SK-N-SH (cell line): ENCODE measurements around the gene KRT78. TPM values are rescaled to one million over a fixed set of nuclear protein-coding genes. Genes with fewer than 3 reads are reported as not detected.

ENCODE experiments used
- CTCF ChIA-PET: fragments of 300-600, 350-600 bp; formaldehyde crosslinking; extraction: SDS; loops from one replicate; lab custom pipeline; 2021; lab: Yijun Ruan, JAX
- POLR2A ChIA-PET: fragments of 350-600 bp; sonication (Branson Sonifier 250); formaldehyde crosslinking; extraction: SDS; loops from one replicate; lab custom pipeline; 2020; ENCODE audit warnings: antibody characterized with exemption, inconsistent platforms; lab: Yijun Ruan, JAX
- DNase-seq: peaks from one replicate; pipeline ENCODE4 v3.0.0; 2012
- H2AFZ ChIP-seq: fragments of 200-600 bp; sonication (generic); 2 replicates; pipeline ENCODE4 v1.8.1; 2016; ENCODE audit warnings: antibody characterized with exemption, mild to moderate bottlenecking, low read depth
- H3F3A ChIP-seq: fragments of 200-600 bp; sonication (generic); replicated peaks from 2 replicates; pipeline ENCODE3; 2016; ENCODE audit warnings: antibody characterized with exemption, mild to moderate bottlenecking; ENCODE audit not compliant: insufficient read depth
- H3K27ac ChIP-seq, 2 experiments: fragments of 200-500 bp in 1 of 2; fragments of 200-600 bp in 1 of 2; sonication (Bioruptor generic) in 1 of 2; sonication (generic), shearing (Covaris generic) in 1 of 2; 2 replicates each; pipeline versions ENCODE4 v1.5.1 to v1.6.1; 2014 to 2016; ENCODE audit warnings: low read depth in 2 of 2, inconsistent platforms in 1 of 2, low read length in 1 of 2, mild to moderate bottlenecking in 1 of 2, mixed read lengths in 1 of 2
- H3K27me3 ChIP-seq: fragments of 200-600 bp; sonication (generic), shearing (Covaris generic); 2 replicates; pipeline ENCODE4 v1.6.1; 2016; ENCODE audit warnings: mixed run types; ENCODE audit not compliant: insufficient read depth
- H3K36me3 ChIP-seq, 2 experiments: fragments of 200-500 bp in 1 of 2; fragments of 200-600 bp in 1 of 2; sonication (Bioruptor generic) in 1 of 2; sonication (generic) in 1 of 2; replicated peaks in 1 of 2; 2 replicates each; pipeline versions ENCODE3 to v1.5.1; 2014 to 2016; ENCODE audit warnings: low read length in 1 of 2, mild to moderate bottlenecking in 1 of 2; ENCODE audit not compliant: insufficient read depth in 2 of 2, control insufficient read depth in 1 of 2
- H3K4me1 ChIP-seq, 2 experiments: fragments of 200-500 bp in 1 of 2; fragments of 200-600 bp in 1 of 2; sonication (Bioruptor generic) in 1 of 2; sonication (generic), shearing (Covaris generic) in 1 of 2; 2 replicates each; pipeline versions ENCODE4 v1.5.1 to v1.6.1; 2014 to 2016; ENCODE audit warnings: low read depth in 1 of 2, low read length in 1 of 2, mixed run types in 1 of 2; ENCODE audit not compliant: insufficient read depth in 2 of 2, control insufficient read depth in 1 of 2
- H3K4me2 ChIP-seq: fragments of 200-600 bp; sonication (generic), shearing (Covaris generic); 2 replicates; pipeline ENCODE4 v1.6.1; 2017; ENCODE audit warnings: mixed run types
- H3K4me3 ChIP-seq, 2 experiments: fragments of 200-500 bp in 1 of 2; fragments of 200-600 bp in 1 of 2; sonication (Bioruptor generic) in 1 of 2; sonication (generic), shearing (Covaris generic) in 1 of 2; 2 replicates each; pipeline versions ENCODE4 v1.5.1 to v1.8.1; 2014 to 2016; ENCODE audit warnings: low read depth in 2 of 2, inconsistent platforms in 1 of 2, low read length in 1 of 2, mild to moderate bottlenecking in 1 of 2, mixed read lengths in 1 of 2, moderate library complexity in 1 of 2
- H3K79me2 ChIP-seq: fragments of 200-600 bp; sonication (generic); 2 replicates; pipeline ENCODE4 v1.8.1; 2017; ENCODE audit warnings: mild to moderate bottlenecking; ENCODE audit not compliant: insufficient read depth
- H3K9ac ChIP-seq: fragments of 200-600 bp; sonication (generic); 2 replicates; pipeline ENCODE4 v1.6.1; 2017; ENCODE audit warnings: mixed run types
- H3K9me2 ChIP-seq: fragments of 200-600 bp; sonication (generic); 2 replicates; pipeline ENCODE4 v1.6.1; 2017; ENCODE audit warnings: mixed run types
- H3K9me3 ChIP-seq: fragments of 200-600 bp; sonication (generic); 2 replicates; pipeline ENCODE4 v1.6.1; 2017; ENCODE audit warnings: mixed run types, mild to moderate bottlenecking, moderate library complexity
- H4K20me1 ChIP-seq: fragments of 200-600 bp; sonication (generic); 2 replicates; pipeline ENCODE4 v1.6.1; 2017; ENCODE audit warnings: mild to moderate bottlenecking, mixed run types; ENCODE audit not compliant: insufficient read depth
- CHD2 ChIP-seq: fragments of 150-350 bp; IDR thresholded peaks from 2 replicates; pipeline ENCODE4 v1.6.1; 2018; ENCODE audit warnings: low read length; ENCODE audit not compliant: partially characterized antibody
- ELF1 ChIP-seq: IDR thresholded peaks from 2 replicates; pipeline ENCODE4 v1.4.0; 2012
- EP300 ChIP-seq, 2 experiments: IDR thresholded peaks; 2 replicates each; pipeline versions ENCODE4 v1.4.0 to v1.6.1; 2012; ENCODE audit warnings: borderline replicate concordance in 1 of 2, low read depth in 1 of 2, low read length in 1 of 2
- EZH2phosphoT487 ChIP-seq: fragments of 200-600 bp; sonication (generic); IDR thresholded peaks from 2 replicates; pipeline ENCODE4 v1.6.1; 2017; ENCODE audit warnings: low read depth, mixed run types, mild to moderate bottlenecking, antibody characterized with exemption, moderate library complexity, borderline replicate concordance
- FOSL2 ChIP-seq: IDR thresholded peaks from 2 replicates; pipeline ENCODE4 v1.4.0; 2012; ENCODE audit warnings: low read depth, mild to moderate bottlenecking, moderate library complexity, borderline replicate concordance
- FOXM1 ChIP-seq: IDR thresholded peaks from 2 replicates; pipeline ENCODE4 v1.4.0; 2012; ENCODE audit warnings: low read depth, mild to moderate bottlenecking
- JUND ChIP-seq: IDR thresholded peaks from 2 replicates; pipeline ENCODE4 v1.4.0; 2012
- MXI1 ChIP-seq: IDR thresholded peaks from 2 replicates; pipeline ENCODE4 v1.6.1; 2012; ENCODE audit warnings: mild to moderate bottlenecking, low read depth, low read length, improper control_type of control experiment
- NRF1 ChIP-seq: IDR thresholded peaks from 2 replicates; pipeline ENCODE4 v1.6.1; 2012; ENCODE audit warnings: low read depth, mild to moderate bottlenecking, low read length
- POLR2AphosphoS5 ChIP-seq: IDR thresholded peaks from 2 replicates; pipeline ENCODE4 v1.6.1; 2012; ENCODE audit warnings: low read depth, low read length
- RAD21 ChIP-seq: IDR thresholded peaks from 2 replicates; pipeline ENCODE4 v1.6.1; 2012; ENCODE audit warnings: mild to moderate bottlenecking, low read length
- RCOR1 ChIP-seq: fragments of 150-350 bp; IDR thresholded peaks from 2 replicates; pipeline ENCODE4 v1.6.1; 2017; ENCODE audit warnings: antibody characterized with exemption, low read length
- RXRA ChIP-seq: IDR thresholded peaks from 2 replicates; pipeline ENCODE4 v1.4.0; 2012; ENCODE audit warnings: low read depth, mild to moderate bottlenecking, borderline replicate concordance
- TAF1 ChIP-seq: IDR thresholded peaks from 2 replicates; pipeline ENCODE4 v1.6.1; 2012; ENCODE audit warnings: low read depth, mild to moderate bottlenecking, low read length, moderate library complexity, borderline replicate concordance
- TCF12 ChIP-seq: IDR thresholded peaks from 2 replicates; pipeline ENCODE4 v1.4.0; 2012
- WGBS: methylation state at CpG from one replicate; pipeline ENCODE4 v1.1.6; 2017; ENCODE audit warnings: low lambda C conversion rate; 5-methylcytosine and 5-hydroxymethylcytosine counted together
- polyA plus RNA-seq, 3 experiments: library from polyadenylated mRNA; depleted of rRNA; stranded (reverse); fragments of >200 nt; gene quantifications; 2 replicates each; pipeline ENCODE4 v1.2.3, GENCODE V29; 2012
- TF ChIP-seq, protein P1 (sequence below): IDR thresholded peaks from 2 replicates; pipeline ENCODE4 v1.4.0; 2012; ENCODE audit warnings: low read depth, borderline replicate concordance
- TF ChIP-seq, protein P2 (sequence below): IDR thresholded peaks from 2 replicates; pipeline ENCODE4 v1.4.0; 2012; ENCODE audit warnings: low read depth, borderline replicate concordance
- TF ChIP-seq, protein P3 (sequence below): IDR thresholded peaks from 2 replicates; pipeline ENCODE4 v1.6.1; 2012; ENCODE audit warnings: mild to moderate bottlenecking, low read depth, low read length, moderate library complexity
- TF ChIP-seq, protein P4 (sequence below): IDR thresholded peaks from 2 replicates; pipeline ENCODE4 v1.4.0; 2012; ENCODE audit warnings: low read depth
- TF ChIP-seq, protein P5 (sequence below): fragments of 150-350 bp; IDR thresholded peaks from 2 replicates; pipeline ENCODE4 v1.6.1; 2017; ENCODE audit warnings: antibody characterized with exemption, low read length, low read depth, borderline replicate concordance

The KRT78 gene
- polyA plus RNA-seq, 1 of the 3 experiments (the other 2 are of a cell fraction), result not detected

DNA sequence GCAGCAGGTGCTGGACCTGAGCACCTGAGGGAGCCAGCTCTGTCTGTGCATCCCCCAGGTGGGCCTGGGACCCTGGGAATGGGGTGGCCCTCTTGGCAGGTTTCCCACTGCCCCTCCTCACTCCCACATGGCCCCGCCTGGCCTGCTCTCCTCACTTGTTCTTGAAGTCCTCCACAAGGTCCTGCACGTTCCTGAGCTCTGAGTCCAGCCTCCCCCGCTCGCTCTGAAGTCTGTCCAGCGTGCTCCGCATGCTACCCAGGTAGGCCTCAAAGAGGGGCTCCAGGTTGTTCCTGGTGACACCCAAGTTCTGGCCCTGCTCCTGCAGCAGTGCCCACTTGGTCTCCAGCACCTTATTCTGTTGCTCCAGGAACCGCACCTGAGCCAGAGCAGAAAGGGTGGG is 17.5 kb downstream of the KRT78 start:
- Histone ChIP-seq H3K4me1 (peaks cover 0 to 5% of the 10 kb centered on the region in 2 experiments; a peak in 1 of 4 replicates), H3K9me3 (no peaks in the 10 kb centered on the region), H3K27ac (no peak overlapping the region), H3K4me3 (no peak overlapping the region), H3K9ac (no peak overlapping the region), H3K27me3 (peaks cover 27% of the 10 kb centered on the region; the same call in 1 of the 2 replicates), H3K4me2 (no peak overlapping the region), H3K79me2 (no peaks in the 10 kb centered on the region), H4K20me1 (no peaks in the 10 kb centered on the region), H2AFZ (no peak overlapping the region), H3K36me3 (no peaks in the 10 kb centered on the region), H3K9me2 (no peaks in the 10 kb centered on the region), H3F3A (no peaks in the 10 kb centered on the region)
- ChIA-PET POLR2A (no interaction called here), CTCF (interaction anchor here (1.2 kb wide), 1 partner anchor 19 kb away, joined by 3 read pairs; no protein-coding TSS in a partner anchor)
- WGBS, result 54% methylated on average over 2 of the region's 7 CpGs
- TF ChIP-seq EP300 (IDR thresholded peaks at IDR 0.05; ENCODE audit: borderline replicate concordance in 1 of 2, low read depth in 1 of 2, low read length in 1 of 2), result no peak
- TF ChIP-seq, protein P1, sequence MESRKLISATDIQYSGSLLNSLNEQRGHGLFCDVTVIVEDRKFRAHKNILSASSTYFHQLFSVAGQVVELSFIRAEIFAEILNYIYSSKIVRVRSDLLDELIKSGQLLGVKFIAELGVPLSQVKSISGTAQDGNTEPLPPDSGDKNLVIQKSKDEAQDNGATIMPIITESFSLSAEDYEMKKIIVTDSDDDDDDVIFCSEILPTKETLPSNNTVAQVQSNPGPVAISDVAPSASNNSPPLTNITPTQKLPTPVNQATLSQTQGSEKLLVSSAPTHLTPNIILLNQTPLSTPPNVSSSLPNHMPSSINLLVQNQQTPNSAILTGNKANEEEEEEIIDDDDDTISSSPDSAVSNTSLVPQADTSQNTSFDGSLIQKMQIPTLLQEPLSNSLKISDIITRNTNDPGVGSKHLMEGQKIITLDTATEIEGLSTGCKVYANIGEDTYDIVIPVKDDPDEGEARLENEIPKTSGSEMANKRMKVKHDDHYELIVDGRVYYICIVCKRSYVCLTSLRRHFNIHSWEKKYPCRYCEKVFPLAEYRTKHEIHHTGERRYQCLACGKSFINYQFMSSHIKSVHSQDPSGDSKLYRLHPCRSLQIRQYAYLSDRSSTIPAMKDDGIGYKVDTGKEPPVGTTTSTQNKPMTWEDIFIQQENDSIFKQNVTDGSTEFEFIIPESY, result no peak
- TF ChIP-seq POLR2AphosphoS5, result no peak
- TF ChIP-seq FOSL2, result no peak
- TF ChIP-seq RXRA, result no peak
- no peak for TF ChIP-seq EZH2phosphoT487
- TF ChIP-seq JUND, result no peak
- TF ChIP-seq, protein P2, sequence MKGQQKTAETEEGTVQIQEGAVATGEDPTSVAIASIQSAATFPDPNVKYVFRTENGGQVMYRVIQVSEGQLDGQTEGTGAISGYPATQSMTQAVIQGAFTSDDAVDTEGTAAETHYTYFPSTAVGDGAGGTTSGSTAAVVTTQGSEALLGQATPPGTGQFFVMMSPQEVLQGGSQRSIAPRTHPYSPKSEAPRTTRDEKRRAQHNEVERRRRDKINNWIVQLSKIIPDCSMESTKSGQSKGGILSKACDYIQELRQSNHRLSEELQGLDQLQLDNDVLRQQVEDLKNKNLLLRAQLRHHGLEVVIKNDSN, result no peak
- TF ChIP-seq FOXM1, result no peak
- no peak for TF ChIP-seq MXI1
- TF ChIP-seq, protein P3, sequence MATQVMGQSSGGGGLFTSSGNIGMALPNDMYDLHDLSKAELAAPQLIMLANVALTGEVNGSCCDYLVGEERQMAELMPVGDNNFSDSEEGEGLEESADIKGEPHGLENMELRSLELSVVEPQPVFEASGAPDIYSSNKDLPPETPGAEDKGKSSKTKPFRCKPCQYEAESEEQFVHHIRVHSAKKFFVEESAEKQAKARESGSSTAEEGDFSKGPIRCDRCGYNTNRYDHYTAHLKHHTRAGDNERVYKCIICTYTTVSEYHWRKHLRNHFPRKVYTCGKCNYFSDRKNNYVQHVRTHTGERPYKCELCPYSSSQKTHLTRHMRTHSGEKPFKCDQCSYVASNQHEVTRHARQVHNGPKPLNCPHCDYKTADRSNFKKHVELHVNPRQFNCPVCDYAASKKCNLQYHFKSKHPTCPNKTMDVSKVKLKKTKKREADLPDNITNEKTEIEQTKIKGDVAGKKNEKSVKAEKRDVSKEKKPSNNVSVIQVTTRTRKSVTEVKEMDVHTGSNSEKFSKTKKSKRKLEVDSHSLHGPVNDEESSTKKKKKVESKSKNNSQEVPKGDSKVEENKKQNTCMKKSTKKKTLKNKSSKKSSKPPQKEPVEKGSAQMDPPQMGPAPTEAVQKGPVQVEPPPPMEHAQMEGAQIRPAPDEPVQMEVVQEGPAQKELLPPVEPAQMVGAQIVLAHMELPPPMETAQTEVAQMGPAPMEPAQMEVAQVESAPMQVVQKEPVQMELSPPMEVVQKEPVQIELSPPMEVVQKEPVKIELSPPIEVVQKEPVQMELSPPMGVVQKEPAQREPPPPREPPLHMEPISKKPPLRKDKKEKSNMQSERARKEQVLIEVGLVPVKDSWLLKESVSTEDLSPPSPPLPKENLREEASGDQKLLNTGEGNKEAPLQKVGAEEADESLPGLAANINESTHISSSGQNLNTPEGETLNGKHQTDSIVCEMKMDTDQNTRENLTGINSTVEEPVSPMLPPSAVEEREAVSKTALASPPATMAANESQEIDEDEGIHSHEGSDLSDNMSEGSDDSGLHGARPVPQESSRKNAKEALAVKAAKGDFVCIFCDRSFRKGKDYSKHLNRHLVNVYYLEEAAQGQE, result no peak
- no peak for TF ChIP-seq TAF1
- TF ChIP-seq CHD2, result no peak
- TF ChIP-seq, protein P4, sequence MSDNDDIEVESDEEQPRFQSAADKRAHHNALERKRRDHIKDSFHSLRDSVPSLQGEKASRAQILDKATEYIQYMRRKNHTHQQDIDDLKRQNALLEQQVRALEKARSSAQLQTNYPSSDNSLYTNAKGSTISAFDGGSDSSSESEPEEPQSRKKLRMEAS, result no peak
- TF ChIP-seq ELF1, result no peak
- TF ChIP-seq RAD21, result no peak
- TF ChIP-seq NRF1, result no peak
- TF ChIP-seq RCOR1, result no peak
- no peak for TF ChIP-seq TCF12
- TF ChIP-seq, protein P5, sequence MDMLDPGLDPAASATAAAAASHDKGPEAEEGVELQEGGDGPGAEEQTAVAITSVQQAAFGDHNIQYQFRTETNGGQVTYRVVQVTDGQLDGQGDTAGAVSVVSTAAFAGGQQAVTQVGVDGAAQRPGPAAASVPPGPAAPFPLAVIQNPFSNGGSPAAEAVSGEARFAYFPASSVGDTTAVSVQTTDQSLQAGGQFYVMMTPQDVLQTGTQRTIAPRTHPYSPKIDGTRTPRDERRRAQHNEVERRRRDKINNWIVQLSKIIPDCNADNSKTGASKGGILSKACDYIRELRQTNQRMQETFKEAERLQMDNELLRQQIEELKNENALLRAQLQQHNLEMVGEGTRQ, result no peak
- no peak for DNase-seq
